ENCODE data around the gene IWS1.
"Not testable (repeated sequence)": the region's sequence is repeated elsewhere in the genome, so short reads cannot be mapped to it uniquely, and the experiment has no call there.

Gene IWS1

DNA sequence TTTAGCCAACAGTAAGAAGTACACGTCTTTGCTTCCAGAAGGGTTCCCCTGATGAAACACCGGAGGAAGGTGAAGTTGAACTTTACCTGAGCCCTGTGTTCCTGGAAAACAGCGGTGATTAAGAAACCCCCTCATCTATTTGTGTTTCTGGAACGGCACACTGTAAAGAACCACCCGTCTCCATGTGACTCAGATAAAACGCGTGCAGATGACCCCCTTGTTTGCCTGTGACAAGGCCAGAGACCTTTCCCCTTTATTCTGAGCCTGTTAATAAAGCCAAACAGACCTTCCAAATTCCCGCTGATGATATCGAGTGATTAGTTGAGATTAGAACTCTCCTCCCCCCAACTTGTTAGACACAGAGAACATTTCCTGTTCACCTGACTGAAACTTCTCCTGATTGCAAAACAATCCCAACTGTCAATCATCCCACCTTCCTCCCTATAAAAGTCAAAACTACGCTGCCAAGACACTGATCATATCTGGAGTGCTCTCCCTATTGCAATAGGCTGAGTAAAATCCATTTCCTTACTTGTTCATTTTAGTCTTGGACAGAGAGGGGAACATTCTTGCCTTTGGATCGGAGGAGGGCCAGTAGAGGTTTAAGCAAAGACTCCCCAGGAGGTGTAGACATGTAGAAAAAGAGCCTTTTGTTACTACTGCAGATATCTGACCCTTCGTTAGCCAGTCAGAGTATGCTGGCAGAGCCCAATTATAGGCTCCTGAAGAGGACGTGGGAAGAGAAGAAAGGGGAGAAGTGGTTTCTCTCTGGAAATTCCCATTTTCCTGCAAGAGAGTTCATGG lies 914 bp upstream of the IWS1 start:
- peaks cover 14% of the 10 kb centered on the region for H3K27me3 Mint-ChIP-seq (ENCODE audit: low read depth)
- no peaks in the 10 kb centered on the region for H3K9me3 Mint-ChIP-seq
- peak overlapping the region; percentile 96 for H3K27ac Mint-ChIP-seq
- peaks cover 25% of the 10 kb centered on the region for H3K4me1 Mint-ChIP-seq (ENCODE audit: low read depth)
- peaks cover 10% of the 10 kb centered on the region for H3K36me3 Mint-ChIP-seq (ENCODE audit: low read depth)
- peak overlapping the region; percentile 91 for H3K4me3 Mint-ChIP-seq

DNA sequence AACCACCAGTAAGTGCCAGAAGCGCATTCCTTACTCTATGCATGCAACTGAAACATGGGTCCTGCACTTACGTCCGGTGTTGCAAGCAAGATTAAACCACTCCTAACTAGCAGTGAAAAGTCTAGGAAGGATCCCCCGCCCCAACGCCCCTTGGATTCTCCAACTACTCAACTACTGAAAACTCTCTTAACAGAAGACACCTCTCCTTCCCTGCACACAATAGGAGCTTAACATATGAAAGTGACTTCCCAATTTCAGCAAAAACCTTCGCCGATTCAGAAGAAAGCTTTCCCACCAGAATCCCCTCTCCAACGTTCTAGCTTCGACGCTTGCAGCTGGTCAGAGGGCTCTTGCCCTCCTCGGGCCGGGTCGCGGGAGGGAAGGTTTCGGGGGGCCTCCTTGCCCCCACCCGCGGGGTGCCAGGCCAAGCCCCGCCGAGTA lies 578 bp downstream of the IWS1 start:
- Mint-ChIP-seq H3K4me3 (peak overlapping the region; percentile 91), H3K9me3 (no peaks in the 10 kb centered on the region), H3K36me3 (ENCODE audit: low read depth) (peaks cover 12% of the 10 kb centered on the region), H3K4me1 (ENCODE audit: low read depth) (peaks cover 28% of the 10 kb centered on the region), H3K27ac (peak overlapping the region; percentile 96), H3K27me3 (ENCODE audit: low read depth) (peaks cover 12% of the 10 kb centered on the region)

DNA sequence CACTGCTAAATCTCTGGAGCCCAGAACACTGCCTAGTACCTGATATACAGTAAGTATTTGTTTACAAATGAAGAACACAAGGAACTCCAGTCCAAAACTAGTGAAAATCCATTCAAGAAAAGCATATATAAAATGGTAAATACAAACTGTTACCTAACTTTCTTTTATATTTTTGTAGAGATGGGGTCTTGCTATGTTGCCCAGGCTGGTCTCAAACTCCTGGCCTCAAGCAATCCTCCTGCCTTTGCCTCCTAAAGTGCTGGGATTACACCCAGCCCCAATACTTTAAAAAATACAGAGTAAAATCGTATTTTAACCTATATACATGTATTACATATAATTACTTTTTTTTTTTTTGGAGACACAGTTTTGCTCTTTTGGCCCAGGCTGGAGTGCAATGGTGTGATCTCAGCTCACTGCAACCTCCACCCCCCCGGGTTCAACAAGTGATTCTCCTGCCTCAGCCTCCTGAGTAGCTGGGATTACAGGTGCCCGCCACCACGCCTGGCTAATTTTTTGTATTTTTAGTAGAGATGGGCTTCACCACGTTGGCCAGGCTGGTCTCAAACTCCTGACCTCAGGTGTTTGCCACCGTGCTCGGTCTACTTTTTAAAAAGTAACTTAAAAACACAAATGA lies 2.0 kb downstream of the IWS1 start:
- not testable (repeated sequence) for H3K4me3 Mint-ChIP-seq; H3K9me3 Mint-ChIP-seq; H3K27ac Mint-ChIP-seq; H3K27me3 Mint-ChIP-seq (ENCODE audit: low read depth)
- peaks cover 34% of the 10 kb centered on the region for H3K4me1 Mint-ChIP-seq (ENCODE audit: low read depth)
- peaks cover 20% of the 10 kb centered on the region for H3K36me3 Mint-ChIP-seq (ENCODE audit: low read depth)

DNA sequence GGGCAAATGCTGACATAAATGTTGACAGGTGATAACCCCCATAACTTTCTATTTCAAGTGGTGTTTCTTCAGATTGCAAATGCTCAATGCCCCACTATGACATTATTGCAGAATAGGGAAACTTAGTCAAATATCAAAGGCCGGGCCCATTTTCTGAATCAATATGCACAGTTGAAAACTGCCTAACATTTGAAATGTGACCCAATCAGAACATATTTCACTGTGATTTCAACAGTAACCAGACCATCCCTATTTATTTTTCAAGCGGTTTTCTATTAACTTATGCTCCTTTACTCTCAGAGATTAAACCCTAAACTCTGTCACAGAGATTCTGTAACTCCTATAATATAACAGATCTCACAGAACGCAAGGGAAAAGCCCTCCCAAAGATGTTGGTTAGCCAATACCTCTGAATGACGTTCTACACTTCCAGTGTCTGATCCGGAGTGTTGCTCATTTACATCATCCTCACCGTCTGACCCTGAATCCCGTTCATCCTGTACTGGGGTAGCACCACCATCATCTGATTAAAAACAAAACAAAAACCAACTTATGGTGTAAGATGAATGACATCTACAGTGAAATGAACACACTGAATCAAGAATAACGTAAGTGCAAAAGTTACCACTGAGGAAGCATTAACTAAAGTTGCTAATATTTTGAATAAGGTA lies 2.9 kb downstream of the IWS1 start:
- Mint-ChIP-seq H3K36me3 (ENCODE audit: low read depth) (peaks cover 20% of the 10 kb centered on the region), H3K27ac (no peak overlapping the region), H3K27me3 (ENCODE audit: low read depth) (no peaks in the 10 kb centered on the region), H3K4me1 (ENCODE audit: low read depth) (peaks cover 34% of the 10 kb centered on the region), H3K9me3 (no peaks in the 10 kb centered on the region), H3K4me3 (no peak overlapping the region)

DNA sequence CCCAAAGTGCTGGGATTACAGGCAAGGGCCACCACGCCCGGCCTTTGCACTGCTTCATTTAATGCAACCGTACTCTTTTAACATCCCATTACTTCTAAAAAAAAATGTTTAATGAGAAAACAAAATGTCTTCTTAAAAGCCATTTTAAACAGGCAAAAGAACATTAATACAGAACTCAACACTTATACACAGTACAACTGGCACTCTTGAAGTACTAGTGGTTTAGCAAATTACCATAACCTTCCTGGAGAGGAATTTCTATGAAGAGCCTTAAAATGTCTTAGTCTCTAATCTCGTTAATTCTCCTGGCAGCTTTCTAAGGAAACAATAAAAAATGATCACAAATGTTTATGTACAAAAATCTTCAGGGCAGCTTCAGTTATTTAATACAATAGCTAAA lies 5.9 kb downstream of the IWS1 start:
- Mint-ChIP-seq H3K36me3 (ENCODE audit: low read depth) (peaks cover 40% of the 10 kb centered on the region), H3K9me3 (no peaks in the 10 kb centered on the region), H3K27me3 (ENCODE audit: low read depth) (no peaks in the 10 kb centered on the region), H3K4me3 (no peak overlapping the region), H3K4me1 (ENCODE audit: low read depth) (peaks cover 28% of the 10 kb centered on the region), H3K27ac (no peak overlapping the region)

DNA sequence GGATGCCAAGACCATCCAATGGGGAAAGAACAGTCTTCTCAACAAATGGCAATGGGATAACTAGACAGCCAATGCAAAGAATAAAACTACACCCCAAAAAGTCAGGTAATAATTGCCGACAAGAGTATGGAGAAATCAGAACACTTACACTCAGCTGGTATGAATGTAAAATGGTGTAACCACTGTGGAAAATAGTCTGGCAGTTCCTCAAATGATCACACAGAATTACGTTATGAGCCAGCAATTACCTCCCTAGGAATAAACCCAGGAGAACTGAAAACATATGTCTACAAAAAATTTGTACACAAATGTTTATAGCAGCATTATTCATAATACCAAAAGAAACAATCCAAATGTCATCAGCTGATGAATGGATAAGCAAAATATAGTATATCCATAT lies 8.8 kb downstream of the IWS1 start:
- Mint-ChIP-seq H3K36me3 (ENCODE audit: low read depth) (peaks cover 39% of the 10 kb centered on the region), H3K27me3 (ENCODE audit: low read depth) (no peaks in the 10 kb centered on the region), H3K9me3 (no peaks in the 10 kb centered on the region), H3K4me3 (no peak overlapping the region), H3K4me1 (ENCODE audit: low read depth) (peaks cover 27% of the 10 kb centered on the region), H3K27ac (no peak overlapping the region)

DNA sequence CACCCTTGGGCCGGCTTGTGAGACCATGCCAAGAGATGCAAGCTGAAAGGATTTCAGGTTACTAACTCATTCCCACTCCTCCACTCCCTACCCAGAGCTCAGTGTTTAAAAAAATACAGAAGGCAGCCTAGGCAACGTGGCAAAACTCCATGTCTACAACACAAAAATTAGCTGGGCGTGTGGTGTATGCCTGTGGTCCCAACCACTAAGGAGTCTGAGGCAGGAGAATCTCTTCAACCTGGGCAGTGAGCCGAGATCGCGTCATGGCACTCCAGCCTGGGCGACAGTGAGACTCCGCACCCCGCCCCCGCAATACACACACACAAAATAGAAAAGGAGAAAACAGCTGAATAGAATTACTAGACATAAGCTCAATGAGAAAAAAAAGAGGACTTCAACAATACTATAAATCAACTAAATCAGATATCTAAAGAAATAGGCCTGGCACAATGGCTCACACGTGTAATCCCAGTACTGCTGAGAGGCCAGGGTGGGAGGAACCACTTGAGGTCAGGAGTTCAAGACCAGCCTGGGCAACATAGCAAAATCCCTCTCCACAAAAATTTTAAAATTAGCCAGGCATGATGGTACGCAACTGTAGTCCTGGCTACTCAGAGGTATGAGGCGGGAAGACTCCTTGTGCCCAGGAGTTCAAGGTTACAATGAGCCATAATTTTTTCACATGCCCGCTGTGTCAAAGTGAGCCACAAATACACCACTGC lies 10.1 kb downstream of the IWS1 start:
- H3K4me3 Mint-ChIP-seq: no peak overlapping the region
- H3K9me3 Mint-ChIP-seq: no peaks in the 10 kb centered on the region
- no peaks in the 10 kb centered on the region for H3K27me3 Mint-ChIP-seq (ENCODE audit: low read depth)
- H3K27ac Mint-ChIP-seq: no peak overlapping the region
- H3K36me3 Mint-ChIP-seq (ENCODE audit: low read depth): peaks cover 43% of the 10 kb centered on the region
- peaks cover 27% of the 10 kb centered on the region for H3K4me1 Mint-ChIP-seq (ENCODE audit: low read depth)

DNA sequence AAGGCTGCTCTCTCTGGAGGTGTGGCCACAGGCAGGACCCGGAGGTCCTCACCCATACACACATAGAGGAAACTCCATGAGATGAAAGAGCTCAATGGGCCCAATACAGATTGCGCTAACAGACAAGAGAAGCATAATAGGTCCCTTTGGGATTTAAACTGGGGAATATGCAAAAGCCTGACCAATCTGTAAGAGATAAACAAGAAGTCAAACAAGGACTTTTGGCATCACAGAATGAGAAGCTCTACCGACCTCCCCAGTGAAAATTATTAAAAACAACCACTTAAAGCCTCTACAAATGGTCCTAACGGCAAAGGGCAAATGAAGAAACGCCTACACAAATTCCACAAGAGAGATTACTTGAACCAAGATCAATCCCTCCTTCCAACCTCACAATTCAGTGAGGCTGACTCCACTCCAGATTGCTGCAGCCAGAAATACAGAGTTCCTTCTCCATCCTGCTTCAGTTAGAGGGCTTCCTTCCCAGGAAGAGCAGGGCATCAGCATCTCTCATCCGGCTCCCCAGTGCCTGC lies 10.8 kb downstream of the IWS1 start:
- Mint-ChIP-seq H3K4me3 (no peak overlapping the region), H3K4me1 (ENCODE audit: low read depth) (peaks cover 27% of the 10 kb centered on the region), H3K27me3 (ENCODE audit: low read depth) (no peaks in the 10 kb centered on the region), H3K9me3 (no peaks in the 10 kb centered on the region), H3K27ac (no peak overlapping the region), H3K36me3 (ENCODE audit: low read depth) (peaks cover 44% of the 10 kb centered on the region)

DNA sequence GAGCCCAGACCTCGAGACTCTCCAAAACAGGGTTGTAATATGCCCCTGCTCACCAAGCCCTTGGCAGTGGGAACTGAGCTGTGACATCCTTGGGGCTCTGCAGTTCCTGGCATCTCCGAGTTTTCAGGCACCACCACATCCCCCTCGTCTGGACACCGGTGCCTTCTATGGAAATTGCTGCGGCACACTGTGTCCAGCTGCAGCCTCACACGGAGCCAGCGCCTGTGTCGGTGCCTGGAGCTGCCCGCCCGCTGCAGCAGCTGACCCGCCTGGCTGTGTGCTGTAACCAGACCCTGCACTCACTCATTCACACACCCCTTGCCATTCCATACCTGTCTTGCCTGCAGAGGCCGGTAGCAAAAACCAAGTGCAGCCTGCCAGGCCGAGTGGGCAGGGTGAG lies 11.8 kb downstream of the IWS1 start:
- Mint-ChIP-seq H3K36me3 (ENCODE audit: low read depth) (peaks cover 40% of the 10 kb centered on the region), H3K4me1 (ENCODE audit: low read depth) (peaks cover 25% of the 10 kb centered on the region), H3K4me3 (no peak overlapping the region)

DNA sequence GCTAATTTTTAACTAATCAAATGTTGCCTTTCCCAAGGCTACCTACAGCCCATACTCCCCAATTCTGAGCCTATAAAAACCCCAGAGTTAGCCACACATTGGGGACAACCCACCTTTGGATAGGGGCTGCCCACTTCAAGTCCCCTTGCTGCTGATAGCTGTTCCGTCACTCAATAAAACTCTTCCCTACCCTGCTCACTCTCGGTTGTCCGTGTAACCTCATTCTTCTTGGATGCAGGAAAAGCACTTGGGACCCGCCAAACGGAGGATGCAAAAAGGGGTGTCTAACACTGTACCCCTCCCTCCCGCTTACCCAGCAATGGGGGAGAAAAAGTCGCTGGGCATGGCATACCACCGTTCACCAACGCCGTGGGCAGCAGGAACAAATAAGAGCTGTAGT lies 12.2 kb downstream of the IWS1 start:
- Mint-ChIP-seq H3K4me3 (no peak overlapping the region), H3K4me1 (ENCODE audit: low read depth) (peaks cover 24% of the 10 kb centered on the region), H3K27ac (no peak overlapping the region), H3K27me3 (ENCODE audit: low read depth) (no peaks in the 10 kb centered on the region), H3K36me3 (ENCODE audit: low read depth) (peaks cover 39% of the 10 kb centered on the region), H3K9me3 (no peaks in the 10 kb centered on the region)

More for the DNA sequence above, 11.8 kb downstream of the IWS1 start:
- H3K9me3 Mint-ChIP-seq: no peaks in the 10 kb centered on the region
- no peak overlapping the region for H3K27ac Mint-ChIP-seq
- no peaks in the 10 kb centered on the region for H3K27me3 Mint-ChIP-seq (ENCODE audit: low read depth)

DNA sequence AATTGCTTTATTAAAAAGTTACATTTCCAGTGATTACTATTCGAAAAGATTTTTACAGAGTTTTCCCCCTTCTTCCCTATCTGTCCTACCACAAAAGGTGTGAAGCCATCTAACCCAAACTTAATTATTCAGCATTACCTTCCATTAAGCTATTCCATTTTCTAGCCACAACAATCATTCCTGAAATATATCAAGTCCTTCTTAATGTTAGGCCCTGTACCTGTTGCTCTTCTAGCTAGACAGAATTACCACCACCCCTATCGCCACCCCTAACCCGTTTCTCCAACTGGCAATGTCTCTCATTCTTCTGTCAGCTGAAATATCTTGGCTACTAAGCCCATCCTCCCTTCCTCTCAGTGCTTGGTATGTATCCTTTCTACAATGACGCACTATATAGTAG lies 13.9 kb downstream of the IWS1 start:
- no peak overlapping the region for H3K27ac Mint-ChIP-seq
- no peak overlapping the region for H3K4me3 Mint-ChIP-seq

DNA sequence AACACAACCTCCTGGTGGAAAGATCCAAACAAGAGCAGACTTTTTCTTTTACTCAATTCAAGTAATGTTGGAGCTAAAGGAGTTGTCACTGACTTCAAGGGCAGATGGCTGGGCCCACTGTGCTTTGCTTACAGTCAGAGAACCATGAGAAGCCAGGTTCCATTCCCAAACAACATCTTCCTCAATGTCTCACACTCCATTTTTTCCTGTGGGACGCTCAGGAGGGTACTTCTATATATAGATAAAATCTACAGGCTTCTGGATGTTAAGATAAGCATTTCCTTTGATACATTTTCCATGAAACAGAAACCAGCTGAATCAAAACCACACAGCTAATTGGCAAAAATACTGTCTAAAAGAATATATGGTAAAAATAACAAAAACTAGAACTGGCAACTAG lies 14.4 kb downstream of the IWS1 start:
- Mint-ChIP-seq H3K36me3 (ENCODE audit: low read depth) (peaks cover 36% of the 10 kb centered on the region), H3K27ac (no peak overlapping the region), H3K9me3 (no peaks in the 10 kb centered on the region), H3K27me3 (ENCODE audit: low read depth) (no peaks in the 10 kb centered on the region), H3K4me3 (no peak overlapping the region), H3K4me1 (ENCODE audit: low read depth) (peaks cover 36% of the 10 kb centered on the region)

More for the DNA sequence above, 13.9 kb downstream of the IWS1 start:
- Mint-ChIP-seq H3K27me3 (ENCODE audit: low read depth) (no peaks in the 10 kb centered on the region), H3K36me3 (ENCODE audit: low read depth) (peaks cover 40% of the 10 kb centered on the region), H3K4me1 (ENCODE audit: low read depth) (peaks cover 36% of the 10 kb centered on the region), H3K9me3 (no peaks in the 10 kb centered on the region)

DNA sequence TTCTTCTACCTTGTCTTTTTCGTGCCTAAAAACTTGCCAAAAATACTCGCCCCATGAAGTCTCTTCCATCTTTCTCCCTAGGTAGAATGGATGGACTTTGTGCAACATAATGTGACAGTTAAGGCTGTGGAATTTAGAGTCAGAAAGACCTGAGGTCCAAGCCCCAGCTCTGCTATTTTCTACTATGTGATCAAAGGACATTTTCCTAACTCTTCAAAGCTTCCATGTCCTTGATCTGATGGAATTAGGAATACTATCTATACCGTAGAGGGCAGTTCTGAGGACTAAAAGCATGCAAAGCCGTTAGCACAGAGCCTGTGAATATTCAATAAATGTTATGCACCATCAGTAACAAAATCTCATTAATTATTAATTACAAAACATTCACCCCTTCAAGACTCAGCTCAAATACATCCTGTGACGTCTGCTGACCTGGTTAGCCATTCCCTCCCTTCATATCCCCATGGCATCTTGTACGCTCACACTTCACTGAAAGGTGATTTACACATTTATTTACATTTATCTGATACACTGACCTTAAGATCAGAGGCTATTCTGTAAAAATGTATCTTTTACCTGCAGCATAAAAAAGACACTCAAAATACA lies 15.1 kb downstream of the IWS1 start:
- Mint-ChIP-seq H3K9me3 (no peaks in the 10 kb centered on the region), H3K36me3 (ENCODE audit: low read depth) (peaks cover 32% of the 10 kb centered on the region), H3K4me1 (ENCODE audit: low read depth) (peaks cover 34% of the 10 kb centered on the region), H3K27ac (no peak overlapping the region), H3K4me3 (no peak overlapping the region), H3K27me3 (ENCODE audit: low read depth) (no peaks in the 10 kb centered on the region)

DNA sequence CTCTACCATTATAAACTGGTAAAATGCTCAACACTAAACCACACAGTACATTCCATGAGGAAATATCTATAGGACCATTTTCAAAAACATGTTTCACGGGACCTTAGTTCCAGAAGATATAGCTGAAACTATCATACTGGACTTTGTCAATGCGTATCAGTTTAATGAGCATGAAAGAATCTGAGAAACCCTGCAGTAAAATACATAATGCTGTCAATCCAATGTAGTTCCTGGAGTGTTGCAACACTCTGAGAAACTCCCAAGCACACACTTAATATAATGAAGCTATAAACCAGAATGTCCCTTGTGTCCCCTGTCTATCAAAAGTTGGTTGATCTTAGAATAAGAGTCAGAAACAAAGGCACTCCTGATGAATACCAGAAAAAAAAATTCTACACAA lies 16.2 kb downstream of the IWS1 start:
- H3K36me3 Mint-ChIP-seq (ENCODE audit: low read depth): peaks cover 30% of the 10 kb centered on the region
- no peaks in the 10 kb centered on the region for H3K27me3 Mint-ChIP-seq (ENCODE audit: low read depth)
- H3K27ac Mint-ChIP-seq: no peak overlapping the region
- no peak overlapping the region for H3K4me3 Mint-ChIP-seq
- H3K4me1 Mint-ChIP-seq (ENCODE audit: low read depth): peaks cover 32% of the 10 kb centered on the region
- H3K9me3 Mint-ChIP-seq: no peaks in the 10 kb centered on the region

All from T-helper 1 cell treated with Interleukin-12 subunit alpha and Interleukin-12 subunit beta and Interleukin-4 antibody, amounts not matched to agents 30 μg/mL and 1 μg/mL, for 36 hours (primary cell).